ENCODE results near the gene NFASC.

DNA sequence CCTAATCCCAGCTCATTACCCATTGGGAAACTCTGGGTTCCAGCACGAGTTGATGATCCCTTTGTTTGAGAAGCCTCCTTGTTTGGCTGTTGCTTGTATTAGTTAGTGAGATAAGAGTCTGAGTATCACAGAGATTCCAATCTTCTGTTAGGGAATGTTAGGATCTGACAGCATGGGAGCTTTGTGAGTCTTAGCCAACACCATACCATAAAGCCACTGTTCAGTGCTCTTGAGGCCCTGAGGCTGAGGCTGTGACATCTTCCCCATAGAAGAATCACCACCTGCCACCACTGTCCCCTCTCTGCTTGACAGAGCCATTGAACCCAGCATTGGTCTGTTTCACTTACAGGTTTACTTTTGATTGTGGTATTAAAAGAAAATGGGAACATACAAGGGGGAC, 29.3 kb upstream of the NFASC start:
- TF ChIP-seq TAF1 (IDR thresholded peaks at IDR 0.05; ENCODE audit: borderline replicate concordance, insufficient read depth, low read length) (no peak), POLR2AphosphoS5 (IDR thresholded peaks at IDR 0.05; ENCODE audit: low read depth, low read length) (no peak), SIN3A (IDR thresholded peaks at IDR 0.05; ENCODE audit: borderline replicate concordance, insufficient read depth, low read length) (no peak)
